Mucosa of rectum (tissue), 2 donors: Measurements from ENCODE around the gene CAMSAP1.

Source experiments
- H3K27ac ChIP-seq, 2 donors: one replicate each; pipeline ENCODE4 v1.7.0; 2013; ENCODE audit warnings: inconsistent platforms in 2 of 2, low read depth in 2 of 2, low read length in 2 of 2
- H3K27me3 ChIP-seq, 2 donors: one replicate each; pipeline ENCODE4 v1.7.0; 2013; ENCODE audit warnings: low read length in 2 of 2; ENCODE audit not compliant: control insufficient read depth in 2 of 2, insufficient read depth in 2 of 2
- H3K36me3 ChIP-seq, 2 donors: one replicate each; pipeline ENCODE4 v1.7.0; 2013; ENCODE audit warnings: low read length in 2 of 2; ENCODE audit not compliant: control insufficient read depth in 2 of 2, insufficient read depth in 2 of 2
- H3K4me1 ChIP-seq, 2 donors: one replicate each; pipeline ENCODE4 v1.7.0; 2013; ENCODE audit warnings: low read length in 2 of 2, mild to moderate bottlenecking in 1 of 2; ENCODE audit not compliant: control insufficient read depth in 2 of 2, insufficient read depth in 2 of 2
- H3K4me3 ChIP-seq, 2 donors: one replicate each; pipeline ENCODE4 v1.7.0; 2013; ENCODE audit warnings: low read length in 2 of 2
- H3K9ac ChIP-seq, 2 donors: one replicate each; pipeline ENCODE4 v1.7.0; 2013; ENCODE audit warnings: low read length in 2 of 2, low read depth in 1 of 2, mild to moderate bottlenecking in 1 of 2
- H3K9me3 ChIP-seq, 2 donors: one replicate each; pipeline ENCODE4 v1.7.0; 2013; ENCODE audit warnings: low read length in 2 of 2; ENCODE audit not compliant: control insufficient read depth in 2 of 2
- donor health status: healthy.
- donor health status: Normal muscosa, but diverticular disease.

Gene CAMSAP1

DNA sequence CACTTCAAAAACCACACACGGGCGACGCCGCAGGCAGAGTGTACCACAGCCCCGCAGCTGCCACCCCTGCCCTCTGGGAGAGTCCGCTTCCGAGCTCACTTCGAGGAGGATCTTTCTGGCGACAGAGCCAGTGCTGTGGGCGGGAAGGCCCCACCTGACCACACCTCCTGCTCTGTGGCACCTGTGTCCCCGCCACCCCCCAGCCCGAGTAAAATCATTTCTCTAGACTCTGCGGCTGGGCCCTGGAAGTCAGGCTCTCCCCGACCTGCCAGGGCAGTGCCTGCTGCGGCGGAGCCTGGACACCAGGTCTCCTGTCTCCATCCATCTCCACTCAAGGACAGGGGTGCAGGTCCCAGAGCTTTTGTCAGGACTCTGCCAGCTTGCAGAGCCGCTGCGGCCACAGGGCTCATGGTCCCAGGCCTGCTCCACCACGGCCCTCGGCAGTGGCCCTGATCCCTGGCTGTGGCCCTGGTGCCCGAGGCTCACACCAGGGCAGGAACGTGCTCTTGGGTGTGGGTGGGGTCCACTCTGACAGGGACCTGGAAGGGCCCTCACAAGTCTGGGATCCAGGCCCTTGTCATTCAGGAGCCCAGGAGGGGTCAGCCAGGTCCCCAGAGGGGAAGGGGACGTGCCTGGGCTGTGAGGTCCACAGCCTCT lies 20.9 kb upstream of the CAMSAP1 start:
- no peaks in the 10 kb centered on the region for H3K4me1 ChIP-seq
- no peaks in the 10 kb centered on the region for H3K9me3 ChIP-seq
- H3K36me3 ChIP-seq: peaks cover 12 to 27% of the 10 kb centered on the region in 2 donors
- no peak overlapping the region for H3K27ac ChIP-seq
- no peak overlapping the region for H3K4me3 ChIP-seq
- H3K27me3 ChIP-seq: no peaks in the 10 kb centered on the region
- no peak overlapping the region for H3K9ac ChIP-seq

DNA sequence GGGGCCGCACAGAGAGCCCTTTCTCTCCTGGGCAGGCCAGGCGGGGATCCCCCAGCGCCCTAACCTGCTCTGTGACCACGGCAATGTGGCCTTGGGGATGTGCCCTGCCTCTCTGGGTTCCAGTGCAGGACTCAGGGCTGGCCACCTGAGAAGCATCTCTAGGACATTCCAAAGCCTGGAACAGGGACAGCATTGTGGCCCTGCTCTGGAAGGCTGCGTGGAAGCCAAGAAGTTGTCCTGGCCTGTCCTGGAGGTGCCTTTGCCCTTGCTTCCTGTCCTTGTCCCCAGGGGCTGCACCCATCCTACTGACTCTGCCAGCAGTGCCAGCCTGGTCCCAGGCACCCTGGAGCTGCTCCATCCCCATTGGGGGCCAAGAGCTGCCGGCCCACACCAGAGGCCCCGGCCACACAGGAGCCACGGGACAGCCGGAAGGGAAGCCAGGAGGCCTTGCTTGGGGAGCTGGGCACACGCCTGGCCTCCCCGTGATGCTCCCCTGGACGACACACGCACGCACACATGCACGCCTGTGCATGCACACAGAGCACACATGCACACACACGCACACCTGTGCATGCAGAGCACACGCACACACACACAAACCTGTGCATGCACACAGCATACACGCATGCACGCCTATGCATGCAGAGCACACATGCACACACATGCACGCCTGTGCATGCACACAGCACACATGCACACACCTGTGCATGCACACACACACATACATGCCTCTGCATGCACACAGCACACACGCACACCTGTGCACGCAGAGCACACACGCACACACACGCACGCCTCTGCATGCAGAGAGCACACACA lies 20.1 kb upstream of the CAMSAP1 start:
- Histone ChIP-seq H3K27me3 (no peaks in the 10 kb centered on the region), H3K27ac (no peak overlapping the region)

DNA sequence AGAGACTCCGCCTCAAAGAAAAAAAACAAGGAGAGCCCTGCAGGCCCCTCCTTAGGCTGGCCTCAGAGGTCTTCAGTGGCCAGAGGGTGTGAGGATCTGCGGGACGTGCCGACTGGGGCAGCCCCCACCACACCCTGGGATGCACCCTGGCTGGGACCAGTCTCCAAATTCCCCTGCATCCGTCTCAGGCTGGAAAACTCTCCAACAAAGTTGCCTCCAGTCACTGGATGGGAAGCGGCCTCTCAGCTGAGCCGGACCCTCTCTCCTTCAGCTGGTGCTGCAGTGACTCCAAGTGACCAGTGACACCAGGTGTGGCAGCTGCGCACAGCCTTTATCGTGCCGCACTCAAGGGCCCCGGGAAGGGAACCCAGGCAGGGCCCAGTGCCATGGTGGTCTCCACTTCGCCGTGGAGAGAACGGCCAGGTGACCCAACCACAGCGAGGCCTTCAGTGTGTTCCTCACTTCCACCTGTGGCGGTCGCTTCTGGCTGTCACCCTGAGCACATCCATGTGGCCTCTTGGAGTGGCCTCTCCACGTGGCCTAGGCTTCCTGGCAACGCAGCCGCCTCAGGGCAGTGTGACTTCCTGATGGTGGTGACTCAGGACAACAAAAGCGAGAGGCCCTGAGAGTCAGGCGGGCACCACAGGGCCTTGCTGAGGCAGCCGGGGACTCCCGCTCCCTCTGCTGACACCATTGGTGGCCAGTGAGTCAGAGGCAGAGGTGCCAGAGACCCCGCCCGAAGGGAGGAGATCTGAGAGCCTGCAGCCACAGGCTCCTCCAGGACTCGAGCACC lies 19.3 kb upstream of the CAMSAP1 start:
- Histone ChIP-seq H3K9me3 (no peaks in the 10 kb centered on the region), H3K4me3 (no peak overlapping the region), H3K4me1 (no peaks in the 10 kb centered on the region), H3K9ac (no peak overlapping the region), H3K27me3 (no peaks in the 10 kb centered on the region), H3K36me3 (peaks cover 12 to 20% of the 10 kb centered on the region in 2 donors), H3K27ac (no peak overlapping the region)

More for the DNA sequence above, 20.1 kb upstream of the CAMSAP1 start:
- H3K4me1 ChIP-seq: no peaks in the 10 kb centered on the region
- H3K4me3 ChIP-seq: no peak overlapping the region
- H3K9me3 ChIP-seq: no peaks in the 10 kb centered on the region
- no peak overlapping the region for H3K9ac ChIP-seq
- H3K36me3 ChIP-seq: peaks cover 12 to 20% of the 10 kb centered on the region in 2 donors

DNA sequence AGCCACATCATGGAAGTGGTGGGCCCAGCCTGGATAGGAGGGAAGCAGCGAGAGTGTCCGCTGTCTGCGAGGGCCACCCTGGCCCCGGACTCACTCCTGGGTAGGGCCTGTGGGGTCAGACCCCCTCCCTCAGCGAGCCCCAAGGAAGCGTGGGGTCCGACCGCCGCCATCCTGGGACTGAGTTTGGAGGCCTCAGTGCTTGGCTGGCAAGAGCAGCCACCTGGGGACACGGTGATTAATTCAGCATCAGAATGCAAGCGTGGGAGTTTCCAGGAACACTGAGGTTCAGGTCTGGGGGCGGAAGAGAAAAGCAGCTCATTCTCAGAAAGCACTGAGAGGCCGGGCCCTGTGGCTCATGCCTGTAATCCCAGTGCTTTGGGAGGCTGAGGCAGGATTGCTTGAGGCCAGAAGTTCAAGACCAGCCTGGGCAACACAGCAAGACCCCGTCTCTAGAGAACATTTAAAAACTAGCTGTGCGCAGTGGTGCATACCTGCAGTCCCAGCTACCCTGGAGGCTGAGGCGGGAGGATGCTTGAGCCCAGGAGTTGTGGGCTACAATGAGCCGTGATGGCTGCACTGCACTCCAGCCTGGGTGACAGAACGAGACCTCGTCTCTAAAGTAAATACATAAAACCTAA lies 18.3 kb upstream of the CAMSAP1 start:
- H3K27ac ChIP-seq: no peak overlapping the region

DNA sequence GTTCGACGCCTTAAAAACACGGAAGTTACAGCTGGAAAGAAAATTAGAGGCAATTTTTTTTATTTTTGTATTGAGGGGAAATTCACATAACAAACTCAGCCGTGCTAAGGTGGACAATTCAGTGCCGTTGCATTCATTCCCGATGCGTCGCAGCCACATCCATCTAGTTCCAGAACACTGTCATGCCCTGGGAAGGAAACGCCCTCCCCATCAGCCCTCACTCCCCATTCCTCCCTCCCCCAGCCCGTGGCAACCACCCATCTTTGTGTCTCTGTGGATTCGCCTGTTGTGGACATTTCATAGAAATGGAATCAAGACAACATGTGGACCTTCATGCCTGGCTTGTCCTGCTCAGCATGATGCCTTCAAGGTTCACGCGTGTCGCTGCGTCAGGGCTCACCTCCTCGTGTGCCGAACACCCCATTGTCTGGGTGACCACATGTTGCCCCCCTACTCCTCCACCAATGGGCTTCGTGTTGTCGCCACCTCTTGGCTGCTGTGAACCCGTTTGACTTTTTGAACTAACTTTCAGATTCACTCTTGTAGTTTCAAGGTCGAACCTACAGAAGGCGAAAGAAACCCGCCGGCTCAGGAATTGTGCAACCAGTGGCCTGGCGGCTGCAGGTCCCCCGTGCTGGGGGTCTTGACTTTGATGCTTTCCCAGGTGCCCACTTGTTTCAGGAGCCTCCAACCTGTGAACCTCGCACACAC lies 17.4 kb upstream of the CAMSAP1 start:
- Histone ChIP-seq H3K27ac (no peak overlapping the region), H3K9me3 (no peaks in the 10 kb centered on the region), H3K4me3 (no peak overlapping the region), H3K27me3 (no peaks in the 10 kb centered on the region), H3K36me3 (peaks cover 0 to 8% of the 10 kb centered on the region in 2 donors), H3K4me1 (no peaks in the 10 kb centered on the region), H3K9ac (no peak overlapping the region)

More for the DNA sequence above, 18.3 kb upstream of the CAMSAP1 start:
- Histone ChIP-seq H3K9me3 (no peaks in the 10 kb centered on the region), H3K9ac (no peak overlapping the region), H3K27me3 (no peaks in the 10 kb centered on the region), H3K36me3 (peaks cover 3 to 11% of the 10 kb centered on the region in 2 donors), H3K4me3 (no peak overlapping the region), H3K4me1 (no peaks in the 10 kb centered on the region)

DNA sequence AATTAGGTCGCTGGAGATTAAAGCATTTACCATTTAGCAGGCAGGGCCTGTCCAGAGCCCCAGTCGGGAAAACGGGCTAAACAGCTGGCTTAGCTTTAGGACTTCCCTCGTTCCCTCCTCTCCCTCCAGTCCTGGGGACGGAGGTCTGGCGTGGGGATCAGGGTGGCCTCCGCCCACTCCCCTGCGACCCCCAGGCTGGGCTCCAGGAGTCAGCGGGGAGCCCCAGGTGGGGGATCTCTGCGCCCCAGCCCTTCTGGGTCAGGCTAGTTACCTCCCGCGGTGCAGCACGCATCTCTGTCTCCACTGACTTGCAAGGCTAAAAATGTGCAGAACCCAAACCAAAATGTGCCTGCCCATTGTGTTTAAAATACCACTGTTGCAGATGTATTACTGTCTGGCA lies 16.2 kb upstream of the CAMSAP1 start:
- no peaks in the 10 kb centered on the region for H3K4me1 ChIP-seq

DNA sequence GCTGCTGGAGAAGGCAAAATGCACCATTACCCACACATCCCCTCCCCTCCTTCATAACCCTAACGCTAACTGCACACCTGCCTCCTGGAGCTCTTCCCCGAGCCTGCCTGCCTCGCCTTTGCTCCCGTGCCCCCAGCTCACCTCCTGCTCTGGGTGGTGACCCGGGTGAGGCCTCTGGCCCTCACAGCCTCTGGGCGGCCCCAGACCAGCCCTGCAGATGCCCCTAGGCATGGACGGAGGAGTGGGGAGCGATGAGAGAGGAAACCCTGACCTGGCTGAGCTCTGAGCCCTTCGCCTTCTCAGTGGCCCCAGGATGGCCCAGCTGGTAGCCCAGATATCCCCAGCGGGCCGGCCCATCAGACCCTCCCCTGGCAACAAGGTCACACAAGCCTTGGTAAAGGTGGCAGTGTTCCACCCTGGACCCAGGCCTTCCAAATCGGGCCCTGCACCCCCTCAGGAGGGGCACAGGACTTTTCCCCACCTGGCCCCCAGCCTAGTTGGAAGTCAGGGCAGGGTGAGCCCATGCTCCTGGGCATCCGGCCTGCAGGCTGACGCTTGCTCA lies 14.5 kb upstream of the CAMSAP1 start:
- H3K9me3 ChIP-seq: peaks cover 0 to 8% of the 10 kb centered on the region in 2 donors
- no peaks in the 10 kb centered on the region for H3K4me1 ChIP-seq
- no peak overlapping the region for H3K9ac ChIP-seq
- H3K27me3 ChIP-seq: no peaks in the 10 kb centered on the region
- peaks cover 0 to under 1% of the 10 kb centered on the region in 2 donors for H3K36me3 ChIP-seq
- no peak overlapping the region for H3K4me3 ChIP-seq
- no peak overlapping the region for H3K27ac ChIP-seq

More for the DNA sequence above, 16.2 kb upstream of the CAMSAP1 start:
- Histone ChIP-seq H3K9me3 (peaks cover 0 to 5% of the 10 kb centered on the region in 2 donors), H3K36me3 (peaks cover 0 to 8% of the 10 kb centered on the region in 2 donors), H3K27me3 (no peaks in the 10 kb centered on the region), H3K4me3 (no peak overlapping the region), H3K27ac (no peak overlapping the region), H3K9ac (no peak overlapping the region)

DNA sequence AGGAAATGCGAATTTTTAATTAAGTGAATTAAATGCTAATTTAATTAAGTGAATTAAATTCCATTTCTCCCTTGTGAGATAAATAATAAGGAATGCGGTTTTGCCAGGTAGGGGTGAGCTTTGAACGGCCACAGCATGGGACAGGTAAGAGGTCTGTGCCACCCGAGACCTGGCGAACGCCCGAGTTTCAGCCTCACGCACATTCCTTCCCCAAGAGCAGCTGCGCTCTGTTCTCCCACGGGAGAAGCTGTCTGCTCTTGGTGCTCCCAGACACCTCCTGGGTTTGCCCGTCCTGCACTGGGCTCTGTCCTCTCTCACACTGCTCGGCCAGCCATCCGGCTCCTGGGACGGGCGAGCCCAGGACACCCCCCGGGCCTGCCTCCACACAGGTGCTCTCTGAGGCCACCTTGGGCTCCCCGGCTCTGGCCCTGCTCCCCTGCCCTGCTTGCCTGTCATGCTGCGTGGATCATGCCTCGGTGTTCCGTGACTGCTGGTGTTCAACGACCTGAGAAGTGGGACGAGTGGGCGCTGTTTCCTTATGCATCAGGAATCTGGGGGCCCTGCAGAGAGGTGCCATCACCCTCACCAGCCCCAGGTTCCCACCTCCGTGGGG lies 13.7 kb upstream of the CAMSAP1 start:
- Histone ChIP-seq H3K9ac (no peak overlapping the region), H3K9me3 (peaks cover 0 to 12% of the 10 kb centered on the region in 2 donors), H3K27ac (no peak overlapping the region), H3K4me3 (no peak overlapping the region), H3K4me1 (no peaks in the 10 kb centered on the region), H3K27me3 (no peaks in the 10 kb centered on the region), H3K36me3 (peaks cover under 1 to 1% of the 10 kb centered on the region in 2 donors)
